Measurements from ENCODE around the gene WBP1L.
"Not testable (repeated sequence)": the region's sequence is repeated elsewhere in the genome, so short reads cannot be mapped to it uniquely, and the experiment has no call there.

WBP1L gene

DNA sequence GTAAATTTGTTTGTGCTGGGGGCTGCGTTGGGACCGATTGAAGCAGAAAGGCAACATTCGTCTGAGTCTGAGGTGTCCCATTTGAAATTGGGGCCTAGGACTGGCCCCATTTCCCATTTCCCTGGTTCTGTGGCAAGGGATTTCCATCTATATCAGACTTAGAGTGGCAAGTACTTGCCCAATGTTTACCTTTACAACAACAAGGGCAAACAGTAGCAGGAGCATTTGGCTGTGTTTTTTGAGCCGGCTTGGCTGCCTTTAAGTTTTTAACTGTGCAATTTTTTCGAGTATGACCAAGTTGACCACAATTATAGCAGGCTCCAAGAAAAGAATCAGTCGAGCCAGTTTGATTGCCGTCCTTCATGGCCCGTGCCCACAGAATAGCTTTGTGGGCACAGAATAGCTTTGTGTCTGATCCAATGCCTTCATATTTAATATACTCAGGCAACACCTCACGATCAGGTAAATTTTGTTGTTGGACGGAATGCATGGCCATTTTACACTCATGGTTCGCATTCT, 98.1 kb downstream of the WBP1L start:
- DNase-seq (ENCODE audit: low read depth in 2 of 2), result no peak

GRCh38 chr10:102843139-102843538, 99.4 kb downstream of the WBP1L start:
- DNase-seq (ENCODE audit: low read depth in 2 of 2), result not testable (repeated sequence)

DNA sequence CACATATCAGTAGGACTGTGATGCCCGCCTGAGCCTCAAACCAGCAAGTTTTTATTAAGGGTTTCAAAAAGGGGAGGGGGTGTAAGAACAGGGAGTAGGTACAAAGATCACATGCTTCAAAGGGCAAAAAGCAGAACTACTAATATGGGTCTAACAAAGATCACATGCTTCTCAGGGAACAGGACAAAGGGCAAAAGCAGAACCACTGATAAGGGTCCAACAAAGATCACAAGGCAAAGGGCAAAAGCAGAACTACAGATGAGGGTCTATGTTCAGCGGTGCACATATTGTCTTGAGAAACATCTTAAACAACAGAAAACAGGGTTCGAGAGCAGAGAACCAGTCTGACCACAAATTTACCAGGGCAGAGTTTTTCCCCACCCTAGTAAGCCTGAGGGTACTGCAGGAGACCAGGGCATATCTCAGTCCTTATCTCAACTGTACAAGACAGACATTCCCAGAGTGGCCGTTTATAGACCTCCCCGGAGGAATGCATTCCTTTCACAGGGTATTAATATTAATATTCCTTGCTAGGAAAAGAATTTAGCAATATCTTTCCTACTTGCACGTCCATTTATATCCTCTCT, 100.5 kb downstream of the WBP1L start:
- not testable (repeated sequence) for DNase-seq (ENCODE audit: low read depth in 2 of 2)

DNA sequence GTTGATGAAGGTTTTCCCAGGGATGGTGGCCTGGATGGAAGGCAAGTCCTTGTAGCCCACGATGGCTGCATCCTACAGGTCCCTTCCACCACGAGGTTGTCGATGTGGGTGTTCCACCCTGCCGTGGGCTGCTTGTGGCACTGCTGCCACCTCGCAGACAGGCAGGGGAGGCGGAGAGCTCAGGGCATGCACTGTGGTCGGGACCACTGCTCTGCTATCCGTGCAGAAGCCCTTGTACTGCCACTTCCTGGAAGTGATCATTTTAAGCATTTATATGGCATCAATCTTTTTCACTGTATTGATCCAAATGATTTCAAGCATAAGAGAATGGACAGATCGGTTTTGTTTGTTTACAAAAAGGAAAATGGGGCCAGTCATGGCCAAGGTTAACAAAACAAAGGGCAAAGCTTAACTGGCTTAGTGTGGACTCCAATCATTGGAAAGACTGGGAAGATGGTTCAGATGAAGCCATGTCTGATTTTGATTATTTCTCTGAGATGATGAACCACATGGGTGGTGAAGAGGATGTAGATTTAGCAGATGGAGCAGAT, 101.7 kb downstream of the WBP1L start:
- no peak for DNase-seq (ENCODE audit: low read depth in 2 of 2)

DNA sequence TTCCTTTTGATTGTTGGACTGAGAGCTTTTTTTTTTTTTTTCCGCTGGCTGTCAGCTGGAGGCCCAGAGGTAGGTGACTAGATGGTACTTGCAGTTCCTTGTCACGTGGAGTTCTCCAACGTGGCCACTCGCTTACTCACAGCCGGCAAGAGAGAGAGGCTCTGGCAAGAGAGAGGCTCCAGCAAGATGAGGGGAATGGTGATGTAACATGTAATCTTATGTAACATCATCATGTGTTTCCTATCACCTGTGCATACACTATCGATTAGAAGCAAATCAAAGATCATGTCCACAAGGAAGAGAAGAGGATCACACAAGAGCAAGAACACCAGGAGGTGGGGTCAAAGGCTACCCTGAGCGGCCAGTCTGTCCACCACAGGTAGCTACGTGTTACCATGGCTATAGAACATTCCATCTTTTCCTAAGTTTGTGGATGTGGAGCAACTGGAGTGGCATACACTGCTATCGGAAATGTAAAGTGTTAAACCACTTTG, 106.3 kb downstream of the WBP1L start:
- DNase-seq (ENCODE audit: low read depth in 2 of 2), result no peak

DNA sequence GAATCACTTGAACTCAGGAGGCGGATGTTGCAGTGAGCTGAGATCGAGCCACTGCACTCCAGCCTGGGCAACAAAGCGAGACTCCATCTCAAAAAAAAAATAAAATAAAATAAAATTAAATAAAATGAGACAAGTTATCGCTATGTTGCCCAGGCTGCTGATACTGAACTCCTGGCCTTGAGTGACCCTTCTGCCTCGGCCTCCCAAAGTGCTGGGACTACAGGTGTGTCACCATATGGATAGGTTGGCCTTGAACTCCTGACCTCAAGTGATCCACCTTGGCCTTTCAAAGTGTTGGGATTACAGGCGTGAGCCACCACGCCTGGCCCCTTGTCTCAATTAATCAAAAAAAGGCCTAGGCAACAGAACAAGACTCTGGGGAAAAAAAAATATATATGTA, 109.5 kb downstream of the WBP1L start:
- DNase-seq (ENCODE audit: low read depth in 2 of 2), result not testable (repeated sequence)

GRCh38 chr10:102855731-102856436, 112.1 kb downstream of the WBP1L start:
- not testable (repeated sequence) for DNase-seq (ENCODE audit: low read depth in 2 of 2)

GRCh38 chr10:102856758-102857424, 113.1 kb downstream of the WBP1L start:
- no peak for DNase-seq (ENCODE audit: low read depth in 2 of 2)

GRCh38 chr10:102859911-102860310, 116.2 kb downstream of the WBP1L start:
- DNase-seq (ENCODE audit: low read depth in 2 of 2), result no peak

DNA sequence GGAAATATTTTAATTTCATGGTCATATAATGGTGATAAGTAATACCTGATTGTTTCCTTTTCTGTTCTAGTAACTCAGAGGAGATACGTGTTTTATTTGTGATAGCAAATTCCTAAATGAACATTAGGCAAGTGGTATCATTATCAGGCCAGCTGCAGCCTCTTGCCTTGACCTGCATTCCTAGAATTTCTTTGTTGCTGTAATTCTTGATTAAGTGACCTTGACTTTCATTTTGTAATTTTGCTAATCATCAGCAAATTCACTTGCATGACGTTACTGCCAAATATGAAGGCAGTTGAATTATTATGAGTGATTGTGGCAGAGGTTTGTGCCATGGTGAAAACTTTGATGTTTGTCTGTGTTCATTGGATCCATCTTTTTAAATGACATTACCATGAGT, 119.9 kb downstream of the WBP1L start:
- DNase-seq (ENCODE audit: low read depth in 2 of 2), result no peak

DNA sequence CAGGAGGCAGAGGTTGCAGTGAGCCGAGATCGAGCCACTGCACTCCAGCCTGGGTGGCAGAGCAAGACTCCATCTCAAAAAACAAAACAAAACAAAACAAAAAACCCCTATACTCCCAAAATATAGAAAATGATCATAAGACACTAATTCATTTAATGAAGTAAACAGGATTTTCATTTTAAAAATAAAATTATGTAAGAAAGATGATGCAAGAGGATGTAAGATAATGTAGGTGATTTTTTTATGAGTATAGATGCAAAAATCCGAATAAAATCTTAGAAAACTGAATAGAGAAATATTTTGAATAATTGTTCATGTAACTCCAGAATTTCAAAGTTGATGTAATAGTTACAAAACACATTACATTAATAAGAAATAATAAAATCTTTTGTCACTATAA, 121.9 kb downstream of the WBP1L start:
- DNase-seq (ENCODE audit: low read depth in 2 of 2), result no peak

Data from stimulated activated CD4-positive, alpha-beta T cell treated with anti-CD3 and anti-CD28 coated beads, Interleukin-15, amount 100 ng/mL, for 48 hours (primary cell).